GM18519 (cell line): Measurements from ENCODE around the gene TSNAX.
"Not testable (repeated sequence)": the region's sequence is repeated elsewhere in the genome, so short reads cannot be mapped to it uniquely, and the experiment has no call there.

ENCODE experiments used
- ATAC-seq: cut with Tn5 transposase; IDR thresholded peaks from one replicate; pipeline ENCODE4 v1.9.1; 2021; ENCODE audit warnings: mild to moderate bottlenecking, moderate library complexity; ENCODE audit not compliant: unreplicated experiment, low FRiP score

TSNAX gene

DNA sequence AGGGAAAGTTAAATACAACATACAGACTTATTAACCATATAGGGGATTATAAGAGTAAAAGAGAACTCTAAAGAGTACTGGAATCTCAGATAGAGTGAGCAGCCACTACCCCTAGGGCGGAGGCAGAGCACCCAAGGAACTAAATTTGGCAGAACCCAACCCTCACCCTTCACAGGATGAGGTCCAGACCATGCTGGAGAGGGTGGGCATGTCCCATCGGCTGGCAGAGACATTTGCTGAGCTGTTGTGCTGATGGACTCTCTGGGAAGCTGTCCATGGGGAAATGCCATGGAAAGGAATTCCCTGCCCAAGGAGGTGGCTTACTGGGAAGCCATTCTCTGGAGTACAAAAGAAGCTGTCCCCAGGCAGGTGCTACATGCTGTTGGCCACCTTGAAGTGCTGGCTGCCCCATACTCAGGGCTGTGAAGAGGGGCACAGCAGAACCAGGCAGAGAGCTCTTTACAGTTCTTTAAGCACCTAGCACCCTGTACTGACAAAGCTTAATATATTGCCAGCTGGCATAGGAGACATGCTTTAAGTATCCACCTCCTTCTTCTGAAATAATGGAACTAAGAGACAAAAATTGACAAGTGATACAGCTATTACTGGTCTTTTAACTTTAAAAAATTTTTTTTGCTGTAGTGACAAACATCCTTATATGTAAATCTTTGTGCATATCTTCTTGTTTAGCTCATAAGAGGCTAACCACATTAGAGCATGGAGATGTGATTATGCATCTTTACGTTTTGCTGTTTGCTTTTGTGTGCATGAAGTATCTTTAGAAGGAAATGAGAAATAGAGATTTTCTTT is 29.6 kb downstream of the TSNAX start:
- no peak for ATAC-seq

DNA sequence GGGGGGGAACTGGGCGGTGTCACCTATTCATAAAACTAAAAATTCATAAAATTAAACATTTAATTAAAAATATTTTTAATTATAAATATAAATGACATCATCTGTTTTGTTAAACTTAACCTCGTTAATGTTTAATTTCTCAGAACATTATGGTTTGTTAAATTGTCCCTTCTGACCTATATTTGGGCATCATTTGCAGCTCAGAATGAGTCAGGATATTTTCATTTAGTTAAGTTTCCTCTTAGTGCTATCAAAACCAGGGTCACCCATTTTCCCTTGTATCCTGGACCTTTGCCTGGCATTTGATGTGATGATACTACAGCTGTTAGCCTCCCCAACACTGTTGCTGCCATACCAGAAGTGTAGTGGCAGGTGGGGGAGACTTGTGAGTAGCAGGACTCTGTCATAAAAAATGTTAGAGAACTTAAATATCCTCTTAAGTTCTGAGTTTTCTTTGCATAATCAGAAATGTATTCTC is 30.3 kb downstream of the TSNAX start:
- ATAC-seq: no peak

DNA sequence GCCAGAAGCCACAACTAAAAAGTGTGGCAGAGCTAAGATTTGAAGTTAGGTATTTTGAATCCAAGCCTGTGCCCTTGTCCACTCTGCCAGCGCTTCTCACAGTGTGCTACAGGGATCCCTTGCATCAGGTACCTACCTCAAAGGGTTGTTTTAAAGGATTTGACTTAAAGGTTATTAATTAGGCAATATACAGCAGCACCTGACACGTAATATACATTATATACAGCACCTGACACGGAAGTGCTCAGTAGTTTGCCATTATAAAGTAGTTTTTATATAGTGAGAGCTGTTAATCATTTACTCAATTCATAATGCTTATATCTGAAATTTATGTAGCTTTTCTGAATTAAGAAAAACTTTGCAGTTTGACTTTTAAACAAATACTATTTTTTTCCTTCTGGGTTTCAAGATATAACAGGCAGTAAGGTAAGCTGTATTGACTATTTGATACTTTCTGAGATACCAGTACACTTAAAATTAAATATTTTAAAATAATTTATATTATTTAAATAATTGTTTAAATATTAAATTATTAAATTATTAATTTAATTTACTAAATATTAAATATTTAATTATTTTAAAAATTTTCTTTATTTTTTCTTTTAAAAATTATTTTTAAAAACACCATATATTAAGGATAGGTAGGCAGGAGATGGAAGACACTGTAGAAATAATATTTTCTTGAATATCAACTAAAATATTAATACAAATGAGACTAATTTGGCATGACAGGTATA is 33.3 kb downstream of the TSNAX start:
- no peak for ATAC-seq

DNA sequence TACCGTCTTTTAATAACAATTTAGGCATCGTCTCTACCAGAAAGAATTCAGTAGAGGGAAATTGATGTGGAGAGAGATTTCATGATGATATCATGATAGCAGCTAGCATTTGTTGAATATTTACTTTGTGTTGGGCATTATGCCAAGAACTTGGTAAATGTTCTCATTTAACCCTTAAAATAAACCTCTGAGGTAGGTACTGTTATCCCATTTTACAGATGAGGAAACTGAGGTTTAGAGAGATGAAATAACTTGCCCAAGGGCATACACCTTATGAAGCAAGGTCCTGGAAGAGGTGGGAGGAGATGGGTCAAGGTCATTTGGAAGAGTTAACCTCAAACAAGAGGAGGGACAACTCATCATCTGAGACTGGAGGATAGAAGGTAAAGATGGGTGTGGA is 34.8 kb downstream of the TSNAX start:
- no peak for ATAC-seq

DNA sequence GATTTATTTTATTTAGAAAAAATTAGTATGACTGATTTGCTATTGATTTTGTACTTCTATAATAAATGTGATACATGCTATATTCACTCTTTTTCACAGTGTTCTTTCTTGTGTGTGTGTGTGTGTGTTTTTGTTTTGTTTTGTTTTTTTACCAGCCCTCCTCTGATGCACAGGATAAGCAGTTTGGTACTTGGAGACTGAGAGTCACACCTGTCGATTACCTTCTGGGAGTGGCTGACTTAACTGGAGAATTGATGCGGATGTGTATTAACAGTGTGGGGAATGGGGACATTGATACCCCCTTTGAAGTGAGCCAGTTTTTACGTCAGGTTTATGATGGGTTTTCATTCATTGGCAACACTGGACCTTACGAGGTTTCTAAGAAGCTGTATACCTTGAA is 35.9 kb downstream of the TSNAX start:
- ATAC-seq: no peak

DNA sequence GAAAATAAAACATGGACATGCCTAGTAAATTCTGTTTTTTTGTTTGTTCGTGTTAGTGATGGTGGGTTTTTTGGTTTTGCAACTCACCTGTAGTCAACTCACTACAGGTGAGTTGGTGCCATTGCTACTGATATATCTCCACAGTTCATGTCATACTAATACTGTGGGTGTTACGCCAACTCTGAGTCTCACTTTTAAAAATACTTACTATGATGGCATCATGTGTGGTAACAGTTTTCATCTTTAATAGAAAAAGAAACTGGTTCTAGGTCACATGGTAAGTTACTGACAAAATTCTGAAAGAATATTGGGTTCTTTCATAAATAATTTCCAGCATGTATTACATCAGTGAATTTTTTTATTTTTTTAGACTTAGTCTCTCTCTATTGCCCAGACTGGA is 38.0 kb downstream of the TSNAX start:
- ATAC-seq: no peak

DNA sequence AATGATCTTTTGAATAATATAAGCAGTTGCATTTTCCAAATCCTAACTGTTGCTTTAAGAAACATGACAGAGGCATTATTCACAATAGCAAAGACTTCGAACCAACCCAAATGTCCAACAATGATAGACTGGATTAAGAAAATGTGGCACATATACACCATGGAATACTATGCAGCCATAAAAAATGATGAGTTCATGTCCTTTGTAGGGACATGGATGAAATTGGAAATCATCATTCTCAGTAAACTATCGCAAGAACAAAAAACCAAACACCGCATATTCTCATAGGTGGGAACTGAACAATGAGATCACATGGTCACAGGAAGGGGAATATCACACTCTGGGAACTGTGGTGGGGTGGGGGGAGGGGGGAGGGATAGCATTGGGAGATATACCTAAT is 41.8 kb downstream of the TSNAX start:
- ATAC-seq: not testable (repeated sequence)

DNA sequence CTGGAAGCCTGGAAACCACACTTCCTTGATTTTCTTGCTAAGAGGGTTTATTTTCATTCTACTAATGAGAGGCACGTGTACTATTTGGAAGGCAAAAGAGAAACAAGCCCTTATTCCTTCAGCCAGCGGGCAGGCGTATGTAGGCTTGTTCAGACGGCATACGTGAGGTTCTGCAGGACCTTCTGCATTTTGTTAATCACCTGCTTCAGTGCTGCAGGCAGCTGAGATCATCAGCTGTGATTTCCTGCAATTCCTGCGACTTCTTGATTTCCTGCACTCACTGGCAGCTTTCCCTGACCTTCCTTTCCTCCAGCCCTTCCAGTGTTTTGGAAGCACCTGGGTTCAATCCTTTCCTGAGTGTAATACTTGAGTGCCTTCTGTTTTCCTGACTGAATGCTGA is 43.4 kb downstream of the TSNAX start:
- ATAC-seq: no peak

DNA sequence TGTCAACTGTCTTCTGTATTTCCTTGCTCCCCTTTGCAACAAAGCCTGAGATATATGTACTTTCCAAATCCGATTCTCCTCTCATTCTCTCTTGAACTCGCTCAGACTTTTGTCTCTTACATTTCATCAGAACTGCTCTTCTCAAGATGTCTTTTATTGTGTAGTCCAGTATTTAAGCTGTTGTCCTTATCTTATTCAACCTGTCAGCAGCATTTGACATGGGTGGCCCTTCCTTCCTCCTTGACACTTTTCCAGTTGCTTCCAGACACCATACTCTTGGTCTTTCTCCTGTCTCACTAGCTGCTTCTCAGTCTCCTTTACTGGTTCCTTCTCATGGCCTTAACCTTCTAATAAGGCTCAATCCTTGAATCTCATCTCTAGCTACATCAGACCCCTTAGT is 47.0 kb downstream of the TSNAX start:
- ATAC-seq: no peak

DNA sequence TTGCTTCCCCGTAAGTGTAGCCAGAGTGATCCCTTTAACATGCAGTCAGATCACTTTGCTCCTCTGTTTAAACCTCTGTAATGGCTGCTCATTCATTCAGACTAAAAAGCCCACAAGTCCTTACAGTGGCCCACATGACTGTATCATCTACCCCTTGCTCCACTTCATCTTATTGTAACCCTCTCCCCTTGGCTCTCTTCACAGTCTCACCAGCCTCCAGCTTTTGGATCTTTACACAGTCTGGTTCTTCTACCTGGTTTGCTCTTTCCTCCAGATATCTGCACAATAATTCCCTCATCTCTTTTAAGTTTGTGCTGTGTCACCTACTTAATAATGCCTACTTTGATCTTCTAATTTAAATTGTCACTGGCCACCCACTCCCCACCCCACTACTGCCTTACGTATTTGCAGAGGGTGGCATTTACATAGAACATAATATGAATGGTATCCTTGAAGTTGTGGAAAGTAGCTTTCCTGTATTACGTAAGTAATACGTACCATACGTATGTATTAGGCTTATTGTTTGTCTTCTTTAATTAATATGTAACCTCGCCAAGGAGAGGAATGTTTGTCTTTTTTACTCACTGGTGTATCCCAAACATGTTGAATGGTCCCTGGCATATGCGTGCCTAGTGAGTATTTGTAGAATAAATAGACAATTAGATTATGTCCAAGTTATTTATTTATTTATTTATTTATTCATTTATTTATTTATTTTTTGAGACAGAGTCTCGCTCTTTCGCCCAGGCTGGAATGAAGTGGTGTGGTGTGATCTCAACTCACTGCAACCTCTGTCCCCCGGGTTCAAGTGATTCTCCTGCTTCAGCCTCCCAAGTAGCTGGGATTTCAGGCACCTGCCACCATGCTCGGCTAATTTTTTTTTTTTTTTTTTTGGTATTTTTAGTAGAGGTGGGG is 48.6 kb downstream of the TSNAX start:
- ATAC-seq: no peak

DNA sequence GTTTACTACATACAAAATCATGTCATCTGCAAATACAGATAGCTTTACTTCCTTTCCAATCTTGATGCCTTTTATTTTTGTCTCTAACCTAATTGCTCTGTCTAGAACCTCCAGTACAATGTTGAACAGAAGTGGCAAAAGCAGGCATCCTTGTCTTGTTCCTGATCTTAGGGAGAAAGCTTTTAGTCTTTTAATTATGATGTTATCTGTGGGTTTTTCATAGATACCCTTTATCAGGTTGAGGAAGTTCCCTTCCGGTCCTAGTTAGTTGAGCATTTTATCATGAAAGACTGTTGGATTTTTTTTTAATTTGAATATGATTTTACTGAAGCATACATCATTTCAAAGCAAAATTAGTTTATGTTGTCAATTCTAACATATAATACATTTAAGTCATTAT is 52.4 kb downstream of the TSNAX start:
- ATAC-seq: no peak

DNA sequence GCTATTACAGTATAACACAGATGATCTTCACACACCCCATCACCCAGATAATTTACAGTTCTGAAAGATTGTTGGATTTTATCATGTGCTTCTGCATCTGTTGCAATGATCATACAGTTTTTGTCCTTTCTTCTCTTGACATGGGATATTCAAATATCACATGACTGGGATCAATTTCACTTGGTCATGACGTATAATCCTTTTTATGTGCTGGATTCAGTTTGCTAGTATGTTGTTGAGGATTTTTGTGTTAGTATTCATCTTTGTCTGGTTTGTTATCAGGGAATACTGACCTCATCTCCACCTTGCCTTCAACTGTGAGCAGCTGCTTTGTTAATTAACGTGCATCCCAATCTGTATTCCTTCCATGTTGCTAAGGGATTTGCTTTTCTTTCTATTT is 53.4 kb downstream of the TSNAX start:
- no peak for ATAC-seq

DNA sequence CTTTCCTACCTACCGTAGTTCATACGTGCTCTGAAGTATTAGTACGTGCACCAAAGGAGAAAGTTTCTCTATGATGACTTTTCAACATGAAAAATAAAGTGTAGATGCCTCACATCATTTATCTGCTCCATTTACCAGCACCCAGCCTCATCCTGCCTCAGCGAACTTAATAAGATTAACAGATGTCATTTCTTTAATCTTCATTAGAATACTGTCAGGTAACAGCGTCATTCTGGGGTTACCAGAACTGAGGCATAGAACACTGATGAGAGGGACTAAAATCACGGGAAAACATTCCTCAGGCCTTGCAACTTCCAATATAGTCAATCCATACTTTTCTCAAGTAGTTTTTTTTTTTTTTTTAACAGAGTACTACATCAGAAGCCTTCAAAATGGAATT is 54.9 kb downstream of the TSNAX start:
- no peak for ATAC-seq

DNA sequence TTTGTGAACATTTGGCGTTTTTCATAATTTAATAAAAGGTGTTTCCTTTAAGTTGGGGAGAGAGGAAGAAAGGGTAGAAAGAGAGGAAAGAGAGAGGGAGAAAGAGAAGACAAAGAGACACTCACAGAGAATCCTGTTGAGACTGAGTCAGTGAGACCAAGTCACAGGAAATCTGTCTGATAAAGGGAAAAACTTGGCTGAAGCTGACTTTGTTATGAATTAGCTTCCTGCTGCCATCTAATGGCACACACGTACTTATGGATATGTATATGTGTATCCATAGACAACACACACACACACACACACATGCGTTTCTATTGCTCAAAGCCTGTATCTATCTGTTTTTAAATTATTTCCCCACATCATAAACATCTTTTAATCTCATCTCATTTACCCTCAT is 55.6 kb downstream of the TSNAX start:
- no peak for ATAC-seq

DNA sequence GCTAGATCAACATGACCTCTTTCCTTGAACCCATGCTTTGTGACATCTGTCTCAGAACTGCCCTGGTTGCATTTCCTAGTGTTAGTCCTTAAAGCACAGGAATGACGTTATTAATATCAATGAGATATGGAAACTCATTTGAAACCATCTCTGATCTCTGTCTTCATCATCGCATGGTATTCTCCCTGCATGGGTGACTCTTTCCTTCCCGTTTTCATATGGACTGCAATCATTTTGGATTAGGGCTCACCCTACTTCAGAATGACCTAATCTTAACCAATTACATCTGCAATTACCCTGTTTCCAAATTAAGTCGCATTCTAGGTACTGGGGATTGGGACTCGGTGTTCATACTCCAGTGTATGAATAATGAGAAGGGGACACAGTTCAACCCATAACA is 56.5 kb downstream of the TSNAX start:
- no peak for ATAC-seq

DNA sequence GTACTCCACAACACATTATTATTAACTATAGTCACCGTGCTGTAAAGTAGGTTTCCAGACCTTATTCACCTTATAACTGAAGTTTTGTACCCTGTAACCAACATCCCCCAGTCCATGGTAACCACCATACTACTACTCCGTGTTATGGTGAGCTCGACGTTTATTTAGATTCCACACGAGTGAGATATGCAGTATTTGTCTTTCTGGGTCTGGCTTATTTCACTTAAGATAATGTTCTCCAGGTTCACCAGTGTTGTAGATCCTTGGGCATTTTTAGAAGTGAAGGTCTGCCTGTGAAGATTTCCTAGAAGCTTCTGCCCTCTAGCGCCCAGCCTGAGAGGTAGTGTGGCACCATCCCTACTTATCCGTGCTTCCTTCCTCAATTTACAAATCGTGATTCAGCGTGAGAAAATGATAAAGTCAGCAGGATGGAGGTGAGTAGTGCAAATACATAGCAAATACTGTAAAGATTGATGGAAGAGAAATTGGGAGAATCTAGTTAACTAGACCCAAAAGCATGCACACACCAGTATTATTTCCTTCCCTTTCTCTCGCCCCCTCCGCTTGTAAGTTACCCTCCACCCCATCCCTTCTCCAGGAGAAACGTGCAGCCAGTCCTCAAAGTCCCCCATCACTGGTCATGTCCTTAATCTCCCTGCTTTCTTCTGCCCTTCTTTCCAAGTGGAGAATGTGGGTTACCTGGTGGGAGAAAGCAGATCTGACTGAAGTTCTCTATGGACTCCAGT is 62.2 kb downstream of the TSNAX start:
- ATAC-seq: no peak

DNA sequence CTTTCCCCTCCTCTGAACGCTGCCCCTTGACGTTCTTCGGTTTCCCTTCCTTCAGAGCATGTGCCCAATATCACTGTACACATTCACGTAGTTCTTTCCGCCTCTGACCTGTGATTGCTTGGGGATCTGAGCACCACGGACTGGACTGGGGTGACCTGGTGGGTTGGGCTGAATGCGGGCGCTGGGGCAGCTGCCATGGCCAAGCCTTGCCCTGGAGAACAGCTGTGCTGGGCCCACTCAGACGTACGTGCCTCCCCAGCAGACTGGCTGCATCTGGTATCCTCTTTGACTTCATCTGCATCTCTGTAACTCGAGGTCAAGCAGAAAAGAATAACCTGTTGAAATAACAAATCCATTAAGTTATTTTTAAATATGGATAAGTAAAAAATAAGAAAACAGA is 63.0 kb downstream of the TSNAX start:
- ATAC-seq: no peak

DNA sequence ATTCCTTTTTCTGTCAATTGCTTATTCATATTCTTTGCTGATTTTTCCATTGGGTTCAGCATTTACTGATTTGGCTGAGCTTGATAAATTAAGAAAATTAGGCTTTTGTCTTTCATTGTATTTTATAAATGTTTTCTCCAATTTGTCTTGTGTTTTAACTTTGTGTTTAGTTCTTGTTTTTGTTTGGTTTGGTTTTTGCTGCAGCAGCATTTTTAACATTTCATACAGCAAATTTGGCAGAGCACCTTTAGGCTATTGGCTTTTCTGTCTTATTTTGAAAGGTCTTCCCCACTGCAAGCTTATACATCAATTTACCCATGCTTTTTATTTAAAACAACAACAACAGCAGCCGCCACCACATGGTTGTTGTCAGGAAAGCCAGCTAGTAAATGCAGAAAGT is 64.3 kb downstream of the TSNAX start:
- no peak for ATAC-seq

DNA sequence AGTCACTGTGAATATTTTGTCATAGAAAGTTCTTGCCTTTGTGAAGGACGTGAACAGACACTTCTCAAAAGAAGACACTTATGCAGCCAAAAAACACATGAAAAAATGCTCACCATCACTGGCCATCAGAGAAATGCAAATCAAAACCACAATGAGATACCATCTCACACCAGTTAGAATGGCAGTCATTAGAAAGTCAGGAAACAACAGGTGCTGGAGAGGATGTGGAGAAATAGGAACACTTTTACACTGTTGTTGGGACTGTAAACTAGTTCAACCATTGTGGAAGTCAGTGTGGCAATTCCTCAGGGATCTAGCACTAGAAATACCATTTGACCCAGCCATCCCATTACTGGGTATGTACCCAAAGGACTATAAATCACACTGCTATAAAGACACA is 64.8 kb downstream of the TSNAX start:
- not testable (repeated sequence) for ATAC-seq

DNA sequence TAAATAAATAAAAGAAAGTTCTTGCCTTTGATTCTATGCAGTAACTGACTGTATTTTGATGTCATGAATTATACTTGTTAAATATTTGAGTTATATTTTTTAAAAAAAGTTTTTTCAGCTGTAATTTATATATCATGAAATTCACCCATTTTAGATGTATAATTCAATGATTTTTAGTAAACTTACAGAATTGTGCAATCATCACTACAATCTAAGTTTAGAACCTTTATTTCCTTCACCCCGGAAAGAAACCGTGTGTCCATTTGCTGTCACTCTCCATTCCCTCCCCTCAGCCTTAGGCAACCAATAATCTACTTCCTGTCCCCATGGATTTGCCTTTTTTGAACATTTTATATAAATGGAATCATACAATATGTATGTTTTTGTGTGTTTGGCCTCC is 65.7 kb downstream of the TSNAX start:
- no peak for ATAC-seq
